Stimulated activated CD4-positive, alpha-beta T cell treated with anti-CD3 and anti-CD28 coated beads, Interleukin-2, amount 100 ng/mL, for 24 hours (primary cell): ENCODE measurements around the gene SMCHD1.

Experiments
- DNase-seq, 2 donors: peaks; one replicate each; pipeline ENCODE4 v3.0.0-alpha.2; 2020

SMCHD1 gene

GRCh38 chr18:2655178-2655953 is at the start of gene SMCHD1:
Gene SMCHD1 (plus strand): TSS chr18:2655726. CDS start chr18:2656076, 350 bp downstream.
- DNase-seq = peak; percentile 91 to 97

GRCh38 chr18:2606335-2606734 is 49.2 kb upstream of the SMCHD1 start:
- DNase-seq = no peak

- DNase-seq = no peak
Measured at GRCh38 chr18:2609604-2610003, 45.9 kb upstream of the SMCHD1 start.

- DNase-seq = no peak
Measured at GRCh38 chr18:2610549-2610948, 45.0 kb upstream of the SMCHD1 start.

GRCh38 chr18:2612996-2613395 is 42.5 kb upstream of the SMCHD1 start:
- DNase-seq = no peak

- no peak for DNase-seq
Measured at GRCh38 chr18:2617401-2617998, 38.0 kb upstream of the SMCHD1 start.

- DNase-seq = no peak
Measured at GRCh38 chr18:2618009-2618408, 37.5 kb upstream of the SMCHD1 start.

GRCh38 chr18:2625217-2625616 is 30.3 kb upstream of the SMCHD1 start:
- no peak for DNase-seq

GRCh38 chr18:2627821-2628276 is 27.7 kb upstream of the SMCHD1 start:
- DNase-seq = peak in 1 of 2 donors; percentile 31

- DNase-seq = no peak
Measured at GRCh38 chr18:2629003-2629402, 26.5 kb upstream of the SMCHD1 start.

- no peak for DNase-seq
Measured at GRCh38 chr18:2635586-2635985, 19.9 kb upstream of the SMCHD1 start.

- no peak for DNase-seq
Measured at GRCh38 chr18:2636126-2636631, 19.3 kb upstream of the SMCHD1 start.

- DNase-seq = no peak
Measured at GRCh38 chr18:2641638-2642037, 13.9 kb upstream of the SMCHD1 start.

- DNase-seq = no peak
Measured at GRCh38 chr18:2642771-2643170, 12.8 kb upstream of the SMCHD1 start.

- DNase-seq = no peak
Measured at GRCh38 chr18:2644535-2644934, 11.0 kb upstream of the SMCHD1 start.

- DNase-seq = no peak
Measured at GRCh38 chr18:2651981-2652380, 3.5 kb upstream of the SMCHD1 start.

GRCh38 chr18:2653467-2653866 is 2.1 kb upstream of the SMCHD1 start:
- no peak for DNase-seq

GRCh38 chr18:2654169-2654927 is 1.2 kb upstream of the SMCHD1 start:
- DNase-seq = no peak

- peak; percentile 75 to 78 for DNase-seq
Measured at GRCh38 chr18:2654928-2655177, 673 bp upstream of the SMCHD1 start.

- DNase-seq = no peak
Measured at GRCh38 chr18:2655954-2656236, 369 bp downstream of the SMCHD1 start.

GRCh38 chr18:2656237-2656980 is 883 bp downstream of the SMCHD1 start:
- DNase-seq = peak; percentile 56 to 59

- no peak for DNase-seq
Measured at GRCh38 chr18:2656981-2657512, 1.5 kb downstream of the SMCHD1 start.
